Cerebellar cortex (tissue), 1 donor: ENCODE measurements around the gene COX7B2.

Experiments used
- DNase-seq: peaks from one replicate; pipeline ENCODE4 v3.0.0-alpha.2; 2015; ENCODE audit warnings: low spot score

The COX7B2 gene

GRCh38 chr4:46889410-46889809 is 19.6 kb downstream of the COX7B2 start:
- DNase-seq, result no peak

DNA sequence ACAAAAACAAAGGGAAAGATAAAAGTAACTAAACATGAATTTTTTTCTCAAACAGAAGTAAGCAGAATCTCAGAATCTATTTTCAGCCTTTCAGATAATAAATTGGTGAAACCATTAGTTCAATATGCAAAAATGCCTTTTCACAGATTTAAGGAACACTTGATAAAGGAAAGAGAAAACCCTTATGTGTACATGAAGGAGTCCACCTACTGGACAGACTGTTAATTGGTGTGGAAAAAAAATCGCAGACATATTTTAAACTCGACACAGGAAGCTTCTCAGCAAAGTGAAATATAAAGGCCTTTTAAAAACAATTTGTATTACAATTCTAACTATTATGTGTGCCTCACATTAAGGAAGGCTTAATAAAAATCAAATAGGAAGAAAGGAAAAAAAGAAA is 22.3 kb downstream of the COX7B2 start:
- peak; percentile 3 for DNase-seq

DNA sequence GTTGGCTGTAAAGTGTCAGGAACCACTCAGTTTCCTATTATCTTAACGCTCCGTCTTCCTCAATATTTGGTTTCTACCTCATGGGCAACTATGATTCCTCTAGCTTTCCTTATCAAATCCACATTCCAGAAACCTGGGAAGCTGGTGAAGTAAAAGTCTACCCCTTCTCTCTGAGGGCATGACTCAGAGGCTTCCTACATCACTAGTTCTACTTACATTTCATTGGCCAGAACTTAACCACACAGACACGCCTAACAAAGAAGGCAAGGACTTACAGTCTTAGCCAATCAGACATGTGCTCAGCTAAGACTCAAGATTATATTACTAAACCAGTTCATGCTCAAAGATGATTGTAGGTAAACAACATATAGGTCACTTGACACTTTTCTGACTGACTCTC is 30.4 kb downstream of the COX7B2 start:
- DNase-seq, result no peak

- DNase-seq, result no peak
Measured at GRCh38 chr4:46874811-46875210, 34.2 kb downstream of the COX7B2 start.

DNA sequence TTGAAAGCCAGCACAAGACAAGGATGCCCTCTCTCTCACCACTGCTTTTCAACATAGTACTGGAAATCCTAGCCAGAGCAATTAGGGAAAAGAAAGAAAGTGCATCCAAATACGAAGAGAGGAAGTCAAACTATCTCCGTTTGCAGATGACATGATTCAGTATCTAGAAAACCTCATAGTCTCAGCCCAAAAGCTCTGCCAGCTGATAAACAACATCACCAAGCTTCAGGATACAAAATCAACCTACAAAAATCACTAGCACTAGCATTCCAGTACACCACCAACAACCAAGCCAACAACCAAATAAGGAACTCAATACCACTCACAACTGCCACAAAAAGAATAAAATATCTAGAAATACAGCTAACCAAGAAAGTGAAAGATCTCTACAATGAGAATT is 38.6 kb downstream of the COX7B2 start:
- DNase-seq, result no peak

DNA sequence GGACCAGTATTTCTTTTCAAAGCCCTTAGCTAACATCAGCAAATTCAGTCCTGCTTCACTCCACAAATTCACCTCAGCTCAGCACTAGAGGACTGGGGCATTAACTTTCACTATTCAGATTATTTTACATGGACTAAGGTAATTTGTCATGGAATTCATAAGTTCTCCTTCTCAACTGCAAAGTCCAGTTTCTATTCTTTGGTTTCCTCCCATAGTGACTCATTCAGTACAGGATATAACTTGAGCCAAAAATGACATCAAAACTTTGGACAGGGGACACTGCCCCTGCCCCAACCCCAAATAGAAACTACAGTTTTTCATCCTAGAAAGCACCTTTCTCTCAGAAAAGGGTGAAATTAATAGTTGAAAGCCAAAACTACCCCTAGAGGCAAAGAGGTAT is 52.7 kb downstream of the COX7B2 start:
- DNase-seq, result no peak

DNA sequence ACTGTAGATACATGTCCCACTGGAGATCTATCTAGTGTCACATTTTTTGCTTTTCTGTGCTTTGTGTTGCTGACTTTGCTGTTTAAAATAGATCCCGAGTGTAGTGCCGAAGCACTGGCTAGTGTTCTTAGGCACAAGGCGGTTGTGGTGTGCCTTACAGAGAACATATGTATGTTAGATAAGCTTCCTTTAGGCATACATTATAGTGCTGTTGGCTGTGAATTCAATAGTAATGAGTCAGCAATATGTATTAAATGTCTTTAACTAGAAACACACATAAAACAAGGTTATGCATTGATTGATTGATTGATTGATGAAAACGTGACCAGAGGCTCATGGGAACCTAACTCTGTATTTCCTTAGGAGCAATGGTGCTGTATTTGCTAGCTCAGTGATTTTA is 56.2 kb downstream of the COX7B2 start:
- DNase-seq, result no peak

- no peak for DNase-seq
Measured at GRCh38 chr4:46850026-46850425, 59.0 kb downstream of the COX7B2 start.

DNA sequence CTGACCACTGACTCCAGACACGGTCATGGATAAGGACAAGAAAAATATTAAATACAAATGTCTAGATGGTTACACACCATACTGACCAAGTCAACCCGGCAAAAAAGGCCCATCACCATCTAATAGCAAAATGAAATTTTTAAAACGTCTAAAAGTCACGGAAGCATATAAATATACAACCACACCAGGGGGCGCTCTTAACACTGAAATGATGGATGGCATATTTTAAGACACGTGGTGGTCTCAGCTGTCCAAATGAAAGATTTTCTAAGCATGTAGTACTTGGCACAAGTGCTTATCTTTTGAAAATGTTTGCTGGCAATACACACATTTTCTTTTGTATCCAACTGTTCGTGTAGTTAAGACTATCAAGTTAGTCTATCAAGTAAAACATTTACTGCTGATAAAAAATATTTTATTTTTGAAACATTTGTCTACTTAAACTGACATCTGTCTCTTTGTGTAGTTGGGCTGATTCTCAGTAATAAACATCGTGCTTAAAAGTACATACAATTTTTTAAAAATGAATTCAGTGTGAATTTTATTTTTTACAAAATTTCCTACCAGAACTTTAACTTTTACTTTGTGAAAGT is 64.6 kb downstream of the COX7B2 start:
- peak; percentile 52 for DNase-seq

- DNase-seq, result peak; percentile 7
Measured at GRCh38 chr4:46839128-46839527, 69.9 kb downstream of the COX7B2 start.

DNA sequence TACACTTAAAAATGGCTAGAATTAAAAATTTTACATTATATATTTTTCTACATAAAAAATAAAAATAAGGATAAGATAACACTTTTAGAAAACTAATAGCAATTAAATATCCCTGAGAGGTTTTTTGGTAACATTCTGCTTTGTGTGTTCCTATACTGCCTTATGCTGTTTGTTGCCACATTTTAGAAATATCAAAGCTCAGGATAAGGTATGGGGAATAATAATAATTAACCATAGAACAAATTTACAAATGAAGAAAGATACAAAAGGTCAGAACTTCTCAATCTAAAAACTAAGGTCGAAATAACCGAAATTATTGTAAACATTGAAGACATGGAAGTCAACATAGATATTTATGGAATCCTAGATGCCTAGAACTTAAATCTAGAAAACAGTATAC is 71.4 kb downstream of the COX7B2 start:
- DNase-seq, result no peak

- no peak for DNase-seq
Measured at GRCh38 chr4:46836584-46836983, 72.5 kb downstream of the COX7B2 start.

- no peak for DNase-seq
Measured at GRCh38 chr4:46830971-46831454, 78.0 kb downstream of the COX7B2 start.

- DNase-seq, result no peak
Measured at GRCh38 chr4:46820154-46820553, 88.9 kb downstream of the COX7B2 start.

GRCh38 chr4:46819095-46819494 is 90.0 kb downstream of the COX7B2 start:
- no peak for DNase-seq

GRCh38 chr4:46818604-46819003 is 90.4 kb downstream of the COX7B2 start:
- no peak for DNase-seq

GRCh38 chr4:46817806-46818205 is 91.2 kb downstream of the COX7B2 start:
- no peak for DNase-seq

DNA sequence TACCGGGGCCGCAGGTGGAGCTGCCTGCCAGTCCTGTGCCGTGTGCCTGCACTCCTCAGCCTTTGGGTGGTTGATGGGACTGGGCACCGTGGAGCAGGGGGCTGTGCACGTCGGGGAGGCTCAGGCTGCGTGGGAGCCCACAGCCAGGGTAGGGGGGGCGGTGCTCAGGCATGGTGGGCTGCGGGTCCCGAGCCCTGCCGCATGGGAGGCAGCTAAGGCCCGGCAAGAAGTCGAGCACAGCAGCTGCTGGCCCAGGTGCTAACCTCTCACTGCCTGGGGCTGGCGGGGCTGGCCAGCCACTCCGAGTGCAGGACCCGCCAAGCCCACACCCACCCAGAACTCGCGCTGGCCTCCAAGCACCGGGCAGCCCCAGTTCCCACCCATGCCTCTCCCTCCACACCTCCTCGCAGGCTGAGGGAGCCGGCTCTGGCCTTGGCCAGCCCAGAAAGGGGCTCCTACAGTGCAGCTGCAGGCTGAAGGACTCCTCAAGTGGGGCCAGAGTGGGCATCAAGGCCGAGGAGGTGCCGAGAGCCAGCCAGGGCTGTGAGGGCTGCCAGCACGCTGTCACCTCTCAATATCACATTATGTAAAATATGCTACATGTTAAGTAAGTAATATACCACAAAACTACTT is 104.1 kb downstream of the COX7B2 start:
- DNase-seq, result no peak

DNA sequence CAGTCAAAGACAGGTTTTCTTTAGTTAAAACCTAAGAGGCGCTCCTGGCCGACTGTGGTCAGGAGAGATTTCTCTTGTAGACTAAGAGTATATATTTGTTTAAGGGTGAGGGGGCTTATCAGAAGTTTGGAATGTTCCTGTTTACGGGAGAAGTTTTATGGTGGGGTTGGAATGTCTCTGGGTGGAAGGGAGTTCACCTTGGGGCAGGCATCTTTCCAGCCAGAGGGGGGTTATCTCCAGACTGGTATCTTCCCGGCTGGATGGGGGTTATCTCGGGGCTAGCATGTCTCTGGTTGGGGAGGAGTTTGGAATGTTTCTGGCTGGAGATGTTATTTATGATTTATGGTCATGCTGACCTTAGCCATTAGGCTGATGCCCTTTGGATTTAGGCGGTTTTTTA is 116.0 kb downstream of the COX7B2 start:
- DNase-seq, result no peak

DNA sequence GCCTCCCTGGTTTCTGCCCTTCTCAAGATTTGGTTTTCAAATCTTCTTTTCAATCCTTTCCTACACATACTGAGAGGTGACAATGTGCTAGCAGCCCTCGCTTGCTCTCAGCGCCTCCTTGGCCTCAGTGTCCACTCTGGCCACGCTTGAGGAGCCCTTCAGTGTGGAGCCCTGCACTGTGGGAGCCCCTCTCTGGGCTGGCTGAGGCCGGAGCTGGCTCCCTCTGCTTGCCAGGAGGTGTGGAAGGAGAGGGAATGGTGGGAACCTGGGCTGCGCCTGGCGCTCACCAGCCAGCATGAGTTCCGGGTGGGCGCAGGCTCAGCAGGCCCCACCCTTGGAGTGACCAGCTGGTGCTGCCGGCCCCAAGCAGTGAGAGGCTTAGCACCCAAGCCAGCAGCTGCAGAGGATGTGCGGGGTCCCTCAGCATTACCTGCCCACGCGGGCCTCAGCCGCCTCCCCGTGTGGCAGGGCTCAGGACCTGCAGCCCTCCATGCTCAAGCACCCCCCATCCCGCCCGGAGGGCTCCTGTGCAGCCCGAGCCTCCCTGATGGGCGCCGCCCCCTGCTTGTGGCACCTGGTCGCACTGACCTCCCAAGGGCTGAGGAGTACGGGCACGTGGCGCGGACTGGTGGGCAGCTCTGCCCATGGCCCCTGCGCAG is 127.5 kb downstream of the COX7B2 start:
- no peak for DNase-seq

GRCh38 chr4:46765465-46765864 is 143.6 kb downstream of the COX7B2 start:
- DNase-seq, result no peak

GRCh38 chr4:46730075-46730474 is 179.0 kb downstream of the COX7B2 start:
- no peak for DNase-seq

DNA sequence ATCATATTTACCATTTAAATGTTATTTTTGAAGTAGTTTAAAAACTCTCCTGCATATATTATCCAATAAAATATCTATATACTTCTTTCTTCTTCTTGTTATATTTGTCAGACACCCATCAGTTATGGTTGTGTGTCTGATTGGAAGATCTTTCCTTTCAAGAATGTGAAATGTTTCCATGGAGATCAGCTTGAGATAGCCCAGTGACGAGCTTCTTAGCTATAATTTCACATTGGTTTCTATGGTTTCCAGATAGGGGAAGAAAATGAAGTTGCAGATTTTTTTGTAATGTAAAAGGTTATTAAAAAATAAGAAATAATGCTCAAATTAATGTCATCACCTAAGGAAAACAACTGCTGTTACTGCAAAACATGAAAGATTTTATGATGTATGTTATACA is 189.0 kb downstream of the COX7B2 start:
- DNase-seq, result no peak

- no peak for DNase-seq
Measured at GRCh38 chr4:46717950-46718349, 191.1 kb downstream of the COX7B2 start.
